GM23248 (cell line): Measurements from ENCODE around the gene RAB9B. TPM values are rescaled to one million over a fixed set of nuclear protein-coding genes. Genes with fewer than 3 reads are reported as not detected.

ENCODE experiments used
- DNase-seq: peaks from one replicate; pipeline ENCODE4 v3.0.0-alpha.2; 2015
- H2AFZ ChIP-seq: fragments of 200-600 bp; sonication (generic); 2 replicates; pipeline ENCODE4 v1.6.1; 2016; ENCODE audit warnings: antibody characterized with exemption
- H3F3A ChIP-seq: fragments of 200-600 bp; sonication (generic); 2 replicates; pipeline ENCODE4 v1.6.1; 2016; ENCODE audit warnings: mild to moderate bottlenecking, antibody characterized with exemption, mixed run types; ENCODE audit not compliant: insufficient read depth
- H3K27ac ChIP-seq: fragments of 200-600 bp; sonication (generic); 2 replicates; pipeline ENCODE4 v1.5.1; 2016; ENCODE audit warnings: mild to moderate bottlenecking
- H3K27me3 ChIP-seq: fragments of 200-600 bp; sonication (generic); replicated peaks from 2 replicates; pipeline ENCODE4 v1.6.1; 2016; ENCODE audit warnings: mild to moderate bottlenecking; ENCODE audit not compliant: insufficient read depth
- H3K36me3 ChIP-seq: fragments of 200-600 bp; sonication (generic); 2 replicates; pipeline ENCODE4 v1.6.1; 2016; ENCODE audit warnings: low read depth, mild to moderate bottlenecking
- H3K4me1 ChIP-seq: fragments of 200-600 bp; sonication (generic); 2 replicates; pipeline ENCODE4 v1.6.1; 2016; ENCODE audit warnings: mild to moderate bottlenecking; ENCODE audit not compliant: insufficient read depth
- H3K4me2 ChIP-seq: fragments of 200-600 bp; sonication (generic); one replicate; pipeline ENCODE4 v1.6.1; 2016; ENCODE audit warnings: mild to moderate bottlenecking; ENCODE audit not compliant: unreplicated experiment
- H3K4me3 ChIP-seq: fragments of 200-600 bp; sonication (generic); 2 replicates; pipeline ENCODE4 v1.5.1; 2016; ENCODE audit warnings: mild to moderate bottlenecking
- H3K79me2 ChIP-seq: fragments of 200-600 bp; sonication (generic); 2 replicates; pipeline ENCODE4 v1.6.1; 2016; ENCODE audit warnings: mild to moderate bottlenecking; ENCODE audit not compliant: insufficient read depth
- H3K9ac ChIP-seq: fragments of 200-600 bp; sonication (generic); 2 replicates; pipeline ENCODE4 v1.6.1; 2016; ENCODE audit warnings: mild to moderate bottlenecking
- H3K9me2 ChIP-seq: fragments of 200-600 bp; sonication (generic); 2 replicates; pipeline ENCODE4 v1.6.1; 2016; ENCODE audit warnings: mixed run types, mild to moderate bottlenecking, moderate library complexity; ENCODE audit not compliant: insufficient read depth
- H3K9me3 ChIP-seq: fragments of 200-600 bp; sonication (generic); one replicate; pipeline ENCODE4 v1.6.1; 2017; ENCODE audit warnings: low read depth
- H4K20me1 ChIP-seq: fragments of 200-600 bp; sonication (generic); 2 replicates; pipeline ENCODE4 v1.6.0; 2016; ENCODE audit not compliant: insufficient read depth
- EZH2 ChIP-seq: fragments of 200-600 bp; sonication (generic); IDR thresholded peaks from 2 replicates; pipeline ENCODE4 v1.6.1; 2018; ENCODE audit warnings: antibody characterized with exemption, mild to moderate bottlenecking; ENCODE audit not compliant: insufficient read depth, poor library complexity, severe bottlenecking
- EZH2phosphoT487 ChIP-seq: fragments of 200-600 bp; sonication (generic); IDR thresholded peaks from 2 replicates; pipeline ENCODE4 v1.6.1; 2018; ENCODE audit warnings: antibody characterized with exemption, moderate library complexity, mild to moderate bottlenecking, low read depth; ENCODE audit not compliant: insufficient read depth
- WGBS, 2 experiments: methylation state at CpG; one replicate each; pipeline ENCODE4 v1.1.6; 2015 to 2017; ENCODE audit warnings: low lambda C conversion rate in 2 of 2, low coverage in 1 of 2; ENCODE audit errors: missing lambda C conversion rate in 2 of 2; 5-methylcytosine and 5-hydroxymethylcytosine counted together
- in situ Hi-C: fragments of 300-500 bp; cut with MboI; formaldehyde crosslinking; loops from 2 replicates; pipeline ENCODE4 v1.15.0; 2020
- polyA plus RNA-seq: library from polyadenylated mRNA; unstranded; fragments of >200 nt; fragmentation: Nextera tagmentation; extraction: Ambion mirVana; gene quantifications from 2 replicates; pipeline ENCODE4 v1.2.1, GENCODE V29; 2016
- total RNA-seq: library from RNA; depleted of rRNA; stranded (reverse); fragments of >200 nt; shearing (Covaris generic); gene quantifications from 2 replicates; pipeline ENCODE4 v1.2.3, GENCODE V29; 2014; rRNA removed

The RAB9B gene
- total RNA-seq, result 0.89 and 1.5 TPM in 2 replicates
- polyA plus RNA-seq, result 0.80 and 0.81 TPM in 2 replicates

- 3 to 4% methylated on average over 19 to 35 of the region's 54 CpGs for WGBS, 2 experiments
- Histone ChIP-seq H3K36me3 (no peaks in the 10 kb centered on the region), H3K27me3 (no peaks in the 10 kb centered on the region), H2AFZ (peak within 1 kb of the TSS; percentile 90), H3K9me2 (no peaks in the 10 kb centered on the region), H3K9me3 (no peaks in the 10 kb centered on the region), H3K4me2 (peak within 1 kb of the TSS; percentile 83), H3K4me1 (no peaks in the 10 kb centered on the region), H3K79me2 (no peaks in the 10 kb centered on the region), H3K9ac (peak within 1 kb of the TSS; percentile 64), H3K4me3 (peak within 1 kb of the TSS; percentile 89), H4K20me1 (no peaks in the 10 kb centered on the region), H3F3A (no peaks in the 10 kb centered on the region), H3K27ac (no peak within 1 kb of the TSS)
- TF ChIP-seq EZH2 (no peak), EZH2phosphoT487 (no peak)
- in situ Hi-C loops, result loop anchor here (25.0 kb wide), 1 partner anchor 280 kb away; the partner anchor contains the start of gene ZCCHC18
- DNase-seq, result peak; percentile 53
Observed at GRCh38 chrX:103831803-103832544, at the start of gene RAB9B. Gene RAB9B, minus strand, starts transcription at chrX:103832257. Its CDS starts 6,473 bp downstream, at chrX:103825784.

- 54 to 76% methylated on average over 2 of the region's 2 CpGs for WGBS, 2 experiments
- no peak for TF ChIP-seq EZH2phosphoT487
- no peak for TF ChIP-seq EZH2
- Histone ChIP-seq H3K36me3 (no peaks in the 10 kb centered on the region), H2AFZ (0 out of 2 replicates have a peak overlapping the region, but pooled peaks have one; percentile 20), H3K27me3 (no peaks in the 10 kb centered on the region), H3K79me2 (no peaks in the 10 kb centered on the region), H3K4me3 (peak overlapping the region; percentile 57; the same call in 1 of the 2 replicates), H3K9ac (no peak overlapping the region), H4K20me1 (no peaks in the 10 kb centered on the region), H3K9me2 (no peaks in the 10 kb centered on the region), H3K4me1 (peaks cover 21% of the 10 kb centered on the region), H3K4me2 (no peak overlapping the region), H3F3A (peaks cover 12% of the 10 kb centered on the region; the same call in 1 of the 2 replicates), H3K27ac (peak overlapping the region; percentile 62), H3K9me3 (no peaks in the 10 kb centered on the region)
- peak; percentile 60 for DNase-seq
- in situ Hi-C loops, result no loop called here
Observed at GRCh38 chrX:103879339-103879738, 47.3 kb upstream of the RAB9B start.

- no peak overlapping the region for H3K4me2 ChIP-seq
- no peaks in the 10 kb centered on the region for H3K79me2 ChIP-seq
- WGBS, 2 experiments, result 75 to 83% methylated on average over 7 to 8 of the region's 8 CpGs
- no peaks in the 10 kb centered on the region for H3K36me3 ChIP-seq
- H3K9ac ChIP-seq, result no peak overlapping the region
- H2AFZ ChIP-seq, result 0 out of 2 replicates have a peak overlapping the region, but pooled peaks have one; percentile 20
- H3K9me2 ChIP-seq, result no peaks in the 10 kb centered on the region
- peak; percentile 75 for DNase-seq
- H3F3A ChIP-seq, result peaks cover 12% of the 10 kb centered on the region; the same call in 1 of the 2 replicates
- H4K20me1 ChIP-seq, result no peaks in the 10 kb centered on the region
- H3K27ac ChIP-seq, result peak overlapping the region; percentile 62
- H3K4me3 ChIP-seq, result peak overlapping the region; percentile 57; the same call in 1 of the 2 replicates
- no peaks in the 10 kb centered on the region for H3K9me3 ChIP-seq
- TF ChIP-seq EZH2 (no peak), EZH2phosphoT487 (no peak)
- in situ Hi-C loops, result no loop called here
- H3K4me1 ChIP-seq, result peaks cover 21% of the 10 kb centered on the region
- H3K27me3 ChIP-seq, result no peaks in the 10 kb centered on the region
Observed at GRCh38 chrX:103878466-103879122, 46.5 kb upstream of the RAB9B start.

- H4K20me1 ChIP-seq, result no peaks in the 10 kb centered on the region
- H3K4me3 ChIP-seq, result no peak overlapping the region
- in situ Hi-C loops, result no loop called here
- H3K9me2 ChIP-seq, result no peaks in the 10 kb centered on the region
- no peaks in the 10 kb centered on the region for H3K79me2 ChIP-seq
- no peak overlapping the region for H3K27ac ChIP-seq
- peaks cover 21% of the 10 kb centered on the region for H3K4me1 ChIP-seq
- H3K9ac ChIP-seq, result no peak overlapping the region
- H3F3A ChIP-seq, result peaks cover 12% of the 10 kb centered on the region; the same call in 1 of the 2 replicates
- H3K27me3 ChIP-seq, result no peaks in the 10 kb centered on the region
- H3K9me3 ChIP-seq, result no peaks in the 10 kb centered on the region
- no peak overlapping the region for H3K4me2 ChIP-seq
- peak; percentile 50 for DNase-seq
- H2AFZ ChIP-seq, result no peak overlapping the region
- WGBS, 2 experiments, result 6 to 27% methylated on average over 3 of the region's 3 CpGs
- TF ChIP-seq EZH2phosphoT487 (no peak), EZH2 (no peak)
- H3K36me3 ChIP-seq, result no peaks in the 10 kb centered on the region
Observed at GRCh38 chrX:103877571-103877970, 45.5 kb upstream of the RAB9B start.
